ENCODE results near the gene HS6ST3.

Gene HS6ST3

DNA sequence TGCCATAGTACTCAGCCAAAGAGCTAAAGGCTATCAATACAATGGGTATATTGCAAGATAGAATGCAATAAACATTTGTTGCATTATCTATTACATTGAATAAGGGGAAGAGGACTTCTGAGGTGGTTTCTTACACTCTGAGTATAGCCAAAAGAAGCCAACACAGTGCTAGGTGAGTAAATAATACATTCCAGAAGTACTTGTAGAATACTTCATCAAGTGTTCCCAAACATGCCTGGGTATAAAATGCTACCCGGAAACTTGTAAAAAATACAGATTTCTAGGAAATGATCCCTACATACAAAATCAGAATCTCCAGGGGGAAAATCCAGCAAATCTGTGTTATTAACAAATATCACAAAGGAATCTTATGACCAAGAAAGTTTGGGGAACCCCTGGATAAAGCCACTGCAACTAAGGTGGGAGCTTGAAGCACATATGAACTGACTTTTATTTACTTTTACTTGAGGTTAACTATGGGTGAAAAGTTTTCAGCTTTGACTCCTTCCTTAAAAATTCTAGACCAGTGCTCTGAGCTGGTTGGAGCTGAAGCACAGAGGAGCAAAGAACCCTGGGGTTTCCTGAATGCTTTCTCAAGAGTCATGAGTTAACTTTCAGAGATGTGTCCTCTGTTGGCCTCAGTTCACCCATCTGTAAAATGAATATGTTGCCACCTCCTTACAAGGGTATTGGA is 768.4 kb downstream of the HS6ST3 start:
- DNase-seq, result no peak

GRCh38 chr13:96860882-96861281 is 771.0 kb downstream of the HS6ST3 start:
- no peak for DNase-seq

GRCh38 chr13:96862093-96862492 is 772.2 kb downstream of the HS6ST3 start:
- DNase-seq, result no peak

DNA sequence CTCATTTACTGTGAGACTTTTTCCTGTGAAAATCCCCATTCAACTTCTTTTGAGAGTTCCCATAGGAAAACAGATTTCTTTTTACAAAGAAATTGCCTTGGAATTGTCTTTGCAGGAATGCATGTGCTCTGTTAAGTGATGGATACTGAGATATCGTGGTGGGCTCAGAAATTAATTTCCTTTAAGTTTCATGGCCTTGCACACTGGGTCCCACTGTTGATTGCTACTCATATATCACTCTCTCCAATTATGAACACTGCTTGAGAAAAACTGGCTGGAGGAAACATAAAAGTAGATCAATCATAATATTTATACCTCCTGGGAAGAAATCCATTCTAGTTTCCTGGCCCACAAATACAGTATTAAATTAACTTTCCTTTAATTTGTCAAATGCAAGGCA is 773.1 kb downstream of the HS6ST3 start:
- no peak for DNase-seq

DNA sequence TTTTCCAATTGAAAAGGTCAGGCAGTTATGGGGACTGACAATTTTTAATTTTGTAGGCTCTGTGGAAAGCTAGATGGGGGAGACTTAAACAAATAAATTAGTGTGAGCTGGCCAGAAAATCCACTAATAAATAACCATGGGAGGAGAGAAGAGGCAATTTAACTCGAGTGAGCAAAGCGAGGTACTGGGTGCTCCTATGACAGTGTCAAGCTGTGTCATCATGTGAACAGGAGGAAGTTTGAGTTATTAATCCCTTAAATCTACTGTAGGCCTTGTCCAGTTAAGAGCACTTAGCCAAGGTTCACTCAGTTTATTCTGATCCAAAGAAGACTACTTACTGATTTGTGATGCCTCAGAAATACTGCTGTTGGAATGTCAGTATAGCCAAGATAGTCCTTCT is 781.6 kb downstream of the HS6ST3 start:
- no peak for DNase-seq

- DNase-seq, result no peak
Observed at GRCh38 chr13:96880419-96880818, 790.5 kb downstream of the HS6ST3 start.

Measured in NK-92 treated with Interleukin-12 subunit alpha and Interleukin-12 subunit beta, amount 100 ng/mL, for 24 hours (cell line).